ENCODE data around the gene LIMS2.

The LIMS2 gene, protein sequence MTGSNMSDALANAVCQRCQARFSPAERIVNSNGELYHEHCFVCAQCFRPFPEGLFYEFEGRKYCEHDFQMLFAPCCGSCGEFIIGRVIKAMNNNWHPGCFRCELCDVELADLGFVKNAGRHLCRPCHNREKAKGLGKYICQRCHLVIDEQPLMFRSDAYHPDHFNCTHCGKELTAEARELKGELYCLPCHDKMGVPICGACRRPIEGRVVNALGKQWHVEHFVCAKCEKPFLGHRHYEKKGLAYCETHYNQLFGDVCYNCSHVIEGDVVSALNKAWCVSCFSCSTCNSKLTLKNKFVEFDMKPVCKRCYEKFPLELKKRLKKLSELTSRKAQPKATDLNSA

DNA sequence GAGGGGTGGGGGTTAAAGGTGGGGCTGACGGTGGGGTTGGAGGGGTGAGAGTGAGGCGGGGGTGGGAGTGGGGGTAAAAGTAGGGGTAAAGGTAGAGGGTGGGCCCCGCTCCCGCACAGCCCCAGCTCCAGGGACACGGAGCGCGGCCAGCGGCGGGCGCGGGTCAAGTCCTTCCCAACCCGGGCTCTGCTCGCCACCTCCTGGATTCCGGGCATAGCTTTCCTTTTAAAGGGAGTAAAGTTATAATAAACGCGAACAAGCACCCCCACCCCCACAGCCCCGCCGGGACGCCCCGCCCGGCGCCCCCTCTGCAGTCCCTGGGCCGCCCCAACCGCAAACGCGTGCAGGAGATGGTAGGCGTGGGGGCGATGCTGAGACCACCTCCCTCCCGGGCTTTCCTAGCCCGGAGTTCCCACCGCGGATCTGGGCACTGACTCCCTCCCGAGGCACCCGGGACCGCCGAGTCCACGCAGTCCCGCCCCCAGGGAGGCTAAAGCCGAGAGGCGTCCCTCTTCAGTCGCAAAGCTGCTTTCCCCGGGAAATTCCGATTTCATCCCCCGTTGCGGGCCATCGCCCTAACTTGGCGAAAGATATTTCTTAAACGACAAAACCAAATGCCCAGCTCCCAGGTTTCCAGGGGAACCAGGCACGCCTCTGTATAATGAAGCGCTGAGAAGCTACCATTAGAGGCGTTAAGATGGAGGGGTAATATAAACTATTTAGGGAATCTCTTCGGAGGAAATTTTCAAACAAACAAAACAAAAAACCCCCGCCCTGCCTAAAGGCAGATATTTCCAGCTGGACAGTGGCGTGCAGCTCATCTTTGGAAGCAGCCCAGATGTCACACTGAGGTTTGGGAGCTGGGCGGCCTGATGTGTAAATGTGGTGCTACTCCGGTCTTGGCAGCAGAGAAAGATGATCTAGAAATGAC is at the start of gene LIMS2:
TSS of gene LIMS2 (minus strand) at position 200 of the 931 bp plus-strand sequence. CDS start 506 bp downstream, outside the sequence.
- no peak for DNase-seq

DNA sequence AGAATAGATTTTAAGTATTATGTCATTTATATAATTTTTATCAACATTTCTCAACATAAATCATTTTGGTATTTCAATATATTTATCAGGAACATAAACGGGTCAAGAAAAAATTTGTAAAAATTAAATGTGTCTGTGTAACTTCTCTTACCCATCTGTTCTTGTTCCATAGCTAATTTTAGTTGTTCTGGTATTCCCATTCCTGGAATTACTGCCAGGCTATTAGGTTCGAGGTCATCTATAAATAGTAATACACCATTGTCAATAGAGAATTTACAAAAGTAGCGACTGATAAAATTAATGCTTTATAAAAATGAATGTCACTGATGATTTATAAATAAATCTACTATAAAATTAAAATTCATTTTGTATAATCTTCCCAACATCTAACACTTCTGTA is 47.5 kb upstream of the LIMS2 start:
- no peak for DNase-seq

DNA sequence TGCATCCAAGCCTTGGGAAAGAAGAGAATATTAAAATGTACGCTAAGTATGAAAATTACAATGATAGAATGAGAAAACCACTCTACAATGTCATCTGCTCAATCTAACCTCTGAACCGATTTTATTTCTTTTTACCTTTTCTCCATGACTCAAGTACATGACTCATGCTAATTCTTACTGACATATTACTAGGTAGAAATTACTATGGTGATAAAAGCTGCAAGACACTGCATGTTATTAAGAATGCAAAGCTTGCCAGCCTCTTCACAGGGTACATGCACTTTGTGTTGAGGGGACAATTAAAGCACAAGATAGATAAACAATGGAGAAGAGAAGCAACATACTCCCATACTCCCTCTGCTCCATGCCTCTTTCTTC is 46.6 kb upstream of the LIMS2 start:
- no peak for DNase-seq

DNA sequence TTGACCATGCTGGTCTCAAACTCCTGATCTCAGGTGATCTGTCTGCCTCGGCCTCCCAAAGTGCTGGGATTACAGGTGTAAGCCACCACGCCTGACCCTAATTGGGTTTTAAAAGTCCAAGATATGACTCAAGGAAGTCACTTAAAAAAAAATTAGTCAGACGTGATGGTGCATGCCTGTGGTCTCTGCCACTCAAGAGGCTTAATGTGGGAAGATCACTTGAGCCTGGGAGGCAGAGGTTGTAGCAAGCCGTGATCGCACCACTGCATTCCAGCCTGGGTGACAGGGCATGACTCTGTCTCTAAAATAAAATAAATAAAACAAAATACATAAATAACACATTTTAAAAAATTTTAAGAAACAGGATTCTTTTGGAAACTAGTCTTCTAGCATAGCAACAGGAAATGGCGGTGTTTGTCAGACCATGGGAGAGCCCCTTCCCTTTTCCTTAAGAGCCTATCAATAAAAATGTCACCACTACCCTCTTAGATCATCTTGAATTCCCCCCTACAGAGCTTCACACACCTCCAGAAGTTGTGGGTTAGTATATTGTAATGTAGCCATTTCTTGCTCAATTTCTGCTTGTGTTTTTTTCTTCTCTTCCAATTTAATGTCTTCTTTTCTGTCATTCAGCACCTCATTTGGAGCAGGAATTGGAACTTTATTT is 46.1 kb upstream of the LIMS2 start:
- DNase-seq = no peak

DNA sequence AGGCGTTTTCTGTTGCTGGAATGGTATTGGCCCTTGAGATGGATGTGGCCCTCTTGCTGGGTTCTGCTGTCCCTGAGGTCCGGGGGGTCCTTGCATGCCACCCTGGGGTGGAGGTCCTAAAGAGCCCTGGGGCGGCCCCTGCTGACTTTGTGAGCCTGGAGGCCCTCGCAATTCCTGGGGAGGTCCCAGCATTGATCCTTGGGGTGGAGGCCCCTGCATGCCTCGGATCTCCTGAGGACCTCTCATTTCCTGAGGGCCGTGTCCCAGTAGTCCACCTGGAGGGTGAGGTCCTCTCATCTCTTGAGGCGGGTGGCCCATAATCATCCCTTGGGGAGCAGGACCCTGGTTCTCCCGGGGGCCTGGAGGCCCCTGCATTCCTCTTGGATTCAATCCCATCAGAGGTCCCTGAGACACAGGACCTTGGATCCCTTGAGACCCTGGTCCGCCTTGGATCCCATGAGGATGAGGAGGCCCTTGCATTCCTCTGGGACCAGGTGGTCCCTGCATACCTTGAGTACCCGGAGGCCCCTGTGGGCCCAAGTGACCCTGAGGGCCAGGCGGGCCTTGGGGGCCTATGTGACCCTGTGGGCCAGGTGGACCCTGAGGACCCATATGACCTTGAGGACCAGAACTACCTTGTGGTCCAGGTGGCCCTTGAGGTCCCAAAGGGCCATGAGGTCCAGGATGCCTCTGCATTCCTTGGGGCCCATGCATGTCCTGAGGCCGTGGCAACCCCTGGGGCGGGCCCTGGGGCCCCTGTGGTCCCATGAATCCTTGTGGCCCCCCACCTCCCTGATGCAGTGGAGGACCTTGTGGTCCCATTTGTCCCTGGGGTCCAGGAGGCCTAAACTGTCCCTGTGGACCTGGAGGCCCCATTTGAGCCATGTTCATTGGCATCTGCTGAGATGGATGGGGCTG is 44.2 kb upstream of the LIMS2 start:
- no peak for DNase-seq

DNA sequence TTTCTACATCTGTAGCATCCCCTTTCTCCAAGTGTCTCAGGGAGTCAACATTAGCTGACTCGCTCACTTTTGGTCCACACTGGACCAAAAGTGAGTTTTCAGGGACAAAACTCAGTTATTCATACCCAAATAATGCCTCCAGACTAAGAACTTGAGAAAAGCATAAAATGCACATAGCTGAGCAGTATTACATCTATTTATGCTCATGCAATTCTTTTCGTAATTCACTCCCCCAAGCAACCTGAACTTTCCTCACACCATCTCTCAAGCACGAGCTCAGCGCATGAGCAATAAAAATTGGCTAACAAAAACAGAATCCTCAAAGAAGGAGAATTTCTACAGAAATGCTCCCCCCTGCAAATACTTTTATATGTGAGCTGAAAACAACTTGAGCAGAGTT is 42.9 kb upstream of the LIMS2 start:
- no peak for DNase-seq

DNA sequence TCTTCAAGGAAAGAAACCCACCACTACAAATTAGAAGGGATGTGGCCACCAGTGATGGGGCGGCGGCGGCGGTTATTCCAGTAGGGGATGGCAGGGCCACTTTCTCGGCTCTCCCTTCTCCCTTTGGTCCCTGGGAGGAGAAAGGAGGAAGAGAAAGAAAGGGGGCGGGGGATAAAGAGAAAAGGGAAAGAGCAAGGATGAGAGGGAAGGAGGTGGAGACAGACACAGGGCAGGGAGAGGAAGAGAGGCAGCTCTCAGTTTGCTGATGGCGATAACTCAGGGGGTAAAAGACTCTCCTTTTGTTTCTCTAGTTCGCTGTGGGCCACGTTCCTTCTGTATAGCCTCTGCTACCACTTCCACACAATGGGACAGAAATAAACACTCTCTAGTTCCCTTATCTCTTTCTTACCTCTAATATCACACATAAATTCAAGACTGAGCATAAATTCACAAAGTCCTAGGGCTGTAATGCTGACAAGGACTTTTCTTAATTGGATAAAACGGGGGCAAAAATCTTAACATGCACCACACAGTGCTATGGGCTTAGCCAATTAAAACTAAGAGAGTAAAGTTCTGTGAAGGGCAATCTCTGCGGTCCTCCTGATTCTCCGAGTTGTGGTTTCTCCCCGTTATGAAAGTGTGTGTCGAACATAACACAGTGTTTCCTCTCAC is 40.6 kb upstream of the LIMS2 start:
- DNase-seq = no peak

DNA sequence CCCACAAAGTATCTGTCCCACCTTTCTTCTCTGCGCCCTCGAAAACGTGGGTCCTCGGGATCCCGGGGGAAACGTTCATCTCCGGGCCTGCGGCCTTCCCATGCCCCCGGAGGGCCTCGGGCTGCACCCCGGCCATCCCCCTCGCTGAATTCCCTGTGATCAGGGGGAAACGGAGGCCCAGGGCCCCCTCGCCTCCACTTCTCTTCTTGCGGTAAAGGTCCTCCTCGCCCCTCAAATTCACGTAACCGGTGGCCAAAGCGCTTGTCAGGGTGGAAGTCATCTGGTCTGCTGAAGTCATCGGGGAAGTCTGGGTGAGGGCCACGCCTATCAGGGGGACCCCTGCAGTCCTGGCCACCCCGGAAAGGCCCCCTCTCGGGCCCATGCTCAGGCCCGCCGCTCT is 38.2 kb upstream of the LIMS2 start:
- no peak for DNase-seq

DNA sequence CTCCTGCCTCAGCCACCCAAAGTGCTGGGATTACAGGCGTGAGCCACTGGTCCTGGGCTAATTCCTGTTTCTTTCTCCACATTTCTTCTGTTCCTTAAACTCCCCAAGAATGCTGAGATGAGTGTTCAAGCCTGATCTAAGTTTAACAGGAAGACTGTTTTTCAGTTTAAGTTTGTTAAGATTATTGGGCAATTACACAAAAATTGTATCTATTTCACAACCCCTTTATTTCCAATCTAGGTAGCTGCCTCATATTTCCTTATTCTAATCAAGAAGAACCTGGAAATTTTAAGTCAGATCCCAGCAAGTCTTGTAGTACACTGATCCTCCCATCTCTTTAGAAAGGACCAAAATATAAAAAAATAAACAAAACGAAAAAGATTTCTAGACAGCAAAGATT is 37.7 kb upstream of the LIMS2 start:
- peak; percentile 33 for DNase-seq

DNA sequence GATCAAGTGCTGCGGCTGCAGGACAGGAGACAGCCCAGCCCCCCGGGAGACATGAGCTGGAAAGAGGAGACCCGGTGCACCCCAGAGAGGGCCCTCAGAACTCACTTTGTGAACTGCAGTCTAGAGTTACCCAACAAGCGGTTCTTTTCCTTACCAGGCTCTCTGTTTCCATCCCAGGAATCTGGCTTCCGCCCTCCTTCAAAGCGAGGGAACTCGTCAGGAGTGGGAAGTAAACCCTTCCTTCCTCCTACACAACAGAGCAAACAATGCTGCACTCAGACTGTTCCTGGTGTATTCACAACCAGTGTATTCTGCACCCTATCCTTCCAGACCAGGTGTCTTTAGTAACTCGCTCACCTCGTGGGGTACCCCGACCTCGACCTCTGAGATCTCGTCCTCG is 34.0 kb upstream of the LIMS2 start:
- DNase-seq = no peak

DNA sequence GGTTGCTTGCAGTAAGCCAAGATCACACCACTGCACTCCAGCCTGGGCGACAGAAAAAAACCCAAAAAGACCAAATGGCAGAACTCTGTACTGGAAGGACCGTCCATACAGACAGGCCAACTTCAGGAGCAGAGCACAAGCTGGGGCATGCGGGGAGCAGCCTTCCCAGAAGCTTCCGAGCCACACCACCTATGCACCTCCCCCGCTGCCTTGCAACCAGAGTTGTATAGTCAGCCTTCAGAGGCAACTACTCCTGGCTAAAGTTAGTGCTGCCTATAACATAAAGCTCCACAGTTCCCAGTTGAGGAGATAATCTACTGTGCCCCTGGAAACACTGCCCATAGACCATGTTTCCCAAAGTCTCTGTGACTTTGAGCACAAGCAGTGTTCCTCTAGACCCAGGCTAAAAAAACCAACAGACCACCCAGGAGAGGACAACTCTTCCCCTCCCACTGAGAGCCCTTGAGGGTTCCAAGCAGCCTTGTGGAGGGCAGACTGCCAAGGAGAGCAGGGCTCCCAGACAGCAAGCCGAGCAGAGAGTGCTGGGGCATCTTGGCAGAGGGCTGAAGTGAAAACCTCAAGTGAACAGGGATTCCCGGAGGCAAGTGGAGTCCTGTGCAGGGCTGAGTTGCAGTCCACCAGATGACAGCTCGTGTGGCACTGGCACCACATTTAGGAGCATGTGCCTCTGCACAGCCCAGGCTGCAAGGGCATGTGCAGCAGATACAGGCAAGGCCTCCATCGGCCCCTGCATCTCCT is 32.7 kb upstream of the LIMS2 start:
- no peak for DNase-seq

DNA sequence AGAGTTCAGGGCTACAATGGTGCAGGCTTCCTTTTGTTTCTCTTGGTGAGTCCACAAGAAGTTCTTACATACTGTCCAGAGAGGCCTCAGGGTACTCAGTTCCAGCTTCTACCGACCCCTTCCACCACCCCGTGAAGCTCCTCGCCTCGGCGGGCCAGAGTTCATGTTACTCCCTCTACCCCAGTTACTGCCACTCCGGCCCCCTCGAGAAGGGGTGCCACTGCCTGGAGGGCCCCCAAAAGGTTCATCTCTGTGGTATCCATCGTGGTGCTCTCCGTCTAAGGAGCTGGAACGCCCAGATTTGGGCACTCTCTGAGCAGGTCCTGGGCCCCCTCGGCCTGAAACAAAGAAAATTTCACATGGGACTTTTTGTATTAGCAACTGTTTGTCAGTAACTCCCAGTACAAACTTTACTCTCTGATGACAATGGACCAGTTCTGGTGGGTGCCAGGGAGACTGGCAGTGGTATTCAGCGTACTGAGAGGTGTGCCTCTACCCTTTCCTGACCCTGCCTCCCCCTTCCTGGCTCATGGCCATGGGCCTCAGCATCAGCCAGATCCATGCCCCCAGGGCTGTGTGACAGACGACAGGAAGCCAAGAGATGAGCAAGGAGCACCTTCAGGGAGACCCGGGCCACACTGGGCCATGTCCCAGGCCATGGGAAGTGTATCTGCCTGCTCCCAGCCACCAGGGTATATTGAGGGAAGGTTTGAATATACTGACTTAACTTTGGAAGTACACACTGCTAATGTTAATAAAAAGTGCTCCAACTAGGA is 31.1 kb upstream of the LIMS2 start:
- no peak for DNase-seq

DNA sequence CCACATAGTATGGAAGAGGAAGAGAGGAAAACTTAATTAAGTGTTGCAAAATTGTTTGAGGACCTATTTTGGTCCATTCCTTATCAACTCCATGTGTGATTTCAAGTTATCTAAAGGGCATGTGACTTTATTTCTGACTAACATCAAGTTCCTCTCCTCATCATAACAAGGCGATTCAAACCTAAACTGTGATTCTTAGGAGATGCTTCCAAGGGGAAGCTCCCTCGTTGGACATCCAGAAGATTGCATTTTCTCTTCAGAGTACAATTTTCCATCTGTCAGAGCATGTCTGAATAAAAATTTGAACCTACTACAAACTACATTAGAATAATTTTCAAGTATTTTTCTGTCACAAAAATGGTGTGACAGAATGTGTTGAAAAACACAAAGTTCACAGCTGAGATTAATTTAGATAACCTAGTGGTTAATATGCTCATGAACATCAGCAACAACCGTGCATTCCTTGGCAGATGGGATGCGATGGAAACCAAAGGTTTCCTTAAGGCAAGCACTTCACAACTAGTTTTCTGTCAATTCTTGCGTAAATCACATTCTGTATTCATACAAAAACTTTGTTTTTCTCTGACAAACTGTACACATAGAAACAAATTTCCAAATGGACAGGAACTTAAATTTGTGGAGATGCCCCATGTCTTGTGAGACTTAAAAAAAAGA is 30.2 kb upstream of the LIMS2 start:
- peak; percentile 52 for DNase-seq

DNA sequence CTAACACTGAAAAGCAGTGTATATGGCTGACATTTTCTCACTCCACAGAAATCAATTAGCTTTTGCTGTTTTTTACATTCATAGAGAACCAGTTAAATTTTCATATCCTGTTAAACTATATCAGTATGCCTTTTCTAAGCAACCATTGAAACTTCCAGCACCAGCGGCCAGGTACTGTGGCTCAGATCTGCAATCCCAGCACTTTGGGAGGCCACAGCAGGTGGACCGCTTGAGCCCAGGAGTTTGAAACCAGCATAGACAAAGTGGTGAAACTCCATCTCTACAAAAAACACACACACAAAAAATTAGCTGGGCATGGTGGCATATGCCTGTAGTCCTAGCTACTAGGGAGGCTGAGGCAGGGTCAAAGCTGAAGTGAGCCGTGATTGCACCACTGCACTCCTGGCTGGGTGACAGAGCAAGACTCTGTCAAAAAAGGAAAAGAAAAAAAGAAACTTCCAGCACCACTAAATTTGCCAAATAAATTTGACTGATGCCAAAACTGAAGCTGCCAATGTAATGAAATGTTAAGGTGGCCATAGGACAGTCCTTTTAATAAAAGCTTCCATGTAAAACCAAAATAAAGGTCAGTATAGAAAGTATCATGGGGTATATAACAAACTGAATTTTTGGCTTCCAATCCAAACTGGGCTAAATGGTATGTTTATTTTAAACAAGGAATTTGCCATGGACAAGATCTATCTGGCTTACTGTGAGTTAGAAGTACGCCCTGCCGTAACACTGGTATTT is 29.5 kb upstream of the LIMS2 start:
- no peak for DNase-seq

DNA sequence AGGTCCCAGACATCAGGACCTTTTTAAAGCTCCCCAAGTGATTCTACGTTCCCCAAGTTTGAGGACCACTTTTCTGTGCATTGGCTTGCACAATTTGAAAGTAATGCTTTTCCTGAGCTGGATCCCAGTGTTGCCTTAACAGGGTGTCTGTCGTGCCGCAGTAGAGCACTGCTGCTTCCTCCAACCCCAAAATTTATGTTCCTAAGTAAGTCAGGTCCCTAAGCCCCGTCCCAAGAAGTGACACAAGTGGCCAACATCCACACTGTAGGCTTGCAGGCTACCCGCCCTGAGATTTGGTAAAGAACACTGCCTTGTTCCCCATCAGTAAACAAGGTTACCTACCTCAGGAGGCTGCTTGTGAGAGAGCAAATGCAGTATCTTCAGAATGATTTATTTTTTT is 28.0 kb upstream of the LIMS2 start:
- no peak for DNase-seq

DNA sequence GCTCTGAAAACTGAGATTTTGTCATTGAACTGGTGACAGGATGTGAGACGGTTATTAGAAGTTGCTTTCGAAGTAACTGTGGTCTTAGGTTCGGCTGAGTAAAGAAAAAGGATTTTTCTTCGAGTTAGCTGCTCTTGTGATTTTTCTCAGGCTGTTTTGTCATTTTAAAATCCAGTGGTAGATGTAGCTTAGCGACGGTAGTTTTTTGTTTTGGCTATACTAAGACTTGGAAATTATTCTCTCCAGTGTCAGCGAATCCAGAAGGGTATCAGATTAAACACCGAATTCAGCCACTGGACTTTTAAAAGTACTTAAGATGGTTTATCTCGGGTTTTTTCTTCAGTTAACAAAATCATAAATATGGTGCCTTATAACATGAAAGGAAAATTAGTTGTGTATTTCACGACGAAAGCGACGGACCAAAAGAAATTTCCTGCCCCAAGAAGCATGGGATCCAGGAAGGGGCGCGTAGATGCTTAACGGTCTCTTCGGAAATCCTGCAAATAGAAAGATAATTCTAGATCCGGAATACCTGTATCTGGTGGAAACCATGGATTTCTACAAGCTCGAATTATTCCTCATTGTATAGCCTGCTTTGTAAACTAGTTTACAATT is 27.2 kb upstream of the LIMS2 start:
- DNase-seq = no peak

DNA sequence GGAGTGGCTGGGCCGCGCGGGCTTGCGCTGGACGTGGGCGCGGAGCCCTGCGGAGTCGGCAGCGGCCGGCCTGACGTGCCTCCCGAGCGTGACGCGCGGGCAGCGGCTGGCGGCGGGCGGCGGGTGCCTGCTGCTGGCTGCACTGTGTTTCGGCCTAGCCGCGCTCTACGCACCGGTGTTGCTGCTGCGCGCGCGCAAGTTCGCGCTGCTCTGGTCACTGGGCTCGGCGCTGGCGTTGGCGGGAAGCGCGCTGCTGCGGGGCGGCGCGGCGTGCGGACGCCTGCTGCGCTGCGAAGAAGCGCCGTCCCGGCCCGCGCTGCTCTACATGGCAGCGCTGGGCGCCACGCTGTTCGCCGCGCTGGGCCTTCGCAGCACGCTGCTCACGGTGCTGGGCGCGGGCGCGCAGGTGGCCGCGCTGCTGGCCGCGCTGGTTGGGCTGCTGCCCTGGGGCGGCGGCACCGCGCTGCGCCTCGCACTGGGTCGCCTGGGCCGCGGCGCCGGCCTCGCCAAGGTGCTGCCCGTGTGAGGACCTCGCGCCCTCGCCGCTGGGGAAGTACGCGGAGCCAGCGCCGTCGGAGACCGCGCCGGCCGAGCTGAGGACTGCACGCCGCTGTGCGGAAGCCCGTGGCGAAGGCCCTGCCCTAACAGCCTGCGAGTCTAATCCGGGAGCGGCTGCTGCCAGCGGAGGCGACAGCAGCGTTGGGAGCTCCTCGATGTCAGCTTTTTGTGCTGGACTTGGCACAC is 26.5 kb upstream of the LIMS2 start:
- DNase-seq = peak; percentile 79

DNA sequence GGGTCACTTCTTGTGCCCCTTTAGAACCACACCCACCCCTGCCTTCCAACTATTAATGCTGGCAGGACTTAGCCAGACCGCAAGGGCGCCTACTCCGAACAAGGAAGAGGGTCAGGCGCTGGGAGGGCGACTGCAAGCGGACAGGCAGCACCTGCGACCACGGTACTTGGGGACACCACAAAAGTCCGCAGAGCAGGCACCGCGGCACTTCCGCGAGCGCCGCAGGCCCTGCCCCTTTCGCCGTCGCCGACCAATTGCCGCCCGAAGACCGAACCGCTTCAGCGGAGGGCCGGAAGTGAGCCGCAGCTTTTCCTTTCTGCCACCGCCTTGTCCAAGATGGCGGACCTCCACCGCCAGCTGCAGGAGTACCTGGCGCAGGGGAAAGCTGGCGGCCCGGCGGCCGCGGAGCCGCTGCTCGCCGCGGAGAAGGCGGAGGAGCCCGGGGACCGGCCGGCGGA is 25.9 kb upstream of the LIMS2 start, which contains the start of gene SFT2D3:
TSS of gene SFT2D3 (plus strand) at position 305 of the 458 bp plus-strand sequence. CDS start at position 337, 32 bp downstream.
- DNase-seq = peak; percentile 89
